GM18520 (cell line): ENCODE results near the gene LAMC3.
"Not testable (repeated sequence)": the region's sequence is repeated elsewhere in the genome, so short reads cannot be mapped to it uniquely, and the experiment has no call there.

Experiments used
- ATAC-seq: cut with Tn5 transposase; IDR thresholded peaks from one replicate; pipeline ENCODE4 v1.9.1; 2021; ENCODE audit not compliant: unreplicated experiment

LAMC3 gene

GRCh38 chr9:131094015-131094414, 85.0 kb downstream of the LAMC3 start:
- ATAC-seq: no peak

GRCh38 chr9:131094622-131095021, 85.6 kb downstream of the LAMC3 start:
- ATAC-seq: no peak

- no peak for ATAC-seq
Measured at GRCh38 chr9:131095666-131096268, 86.8 kb downstream of the LAMC3 start.

- no peak for ATAC-seq
Measured at GRCh38 chr9:131096269-131097125, 87.5 kb downstream of the LAMC3 start, which contains the start of gene AIF1L. Gene AIF1L, plus strand, starts transcription at chr9:131096531. Its CDS starts 99 bp downstream, at chr9:131096630.

GRCh38 chr9:131097126-131097947, 88.4 kb downstream of the LAMC3 start:
- no peak for ATAC-seq

- ATAC-seq: no peak
Measured at GRCh38 chr9:131097948-131098278, 88.9 kb downstream of the LAMC3 start.

- no peak for ATAC-seq
Measured at GRCh38 chr9:131098391-131099101, 89.6 kb downstream of the LAMC3 start.

- ATAC-seq: no peak
Measured at GRCh38 chr9:131099102-131099606, 90.2 kb downstream of the LAMC3 start.

- not testable (repeated sequence) for ATAC-seq
Measured at GRCh38 chr9:131099845-131100244, 90.9 kb downstream of the LAMC3 start.

GRCh38 chr9:131100445-131100844, 91.5 kb downstream of the LAMC3 start:
- ATAC-seq: no peak

- ATAC-seq: no peak
Measured at GRCh38 chr9:131101207-131101964, 92.4 kb downstream of the LAMC3 start.

GRCh38 chr9:131103024-131103423, 94.0 kb downstream of the LAMC3 start:
- no peak for ATAC-seq

- ATAC-seq: no peak
Measured at GRCh38 chr9:131103535-131103934, 94.6 kb downstream of the LAMC3 start.

GRCh38 chr9:131104016-131104740, 95.2 kb downstream of the LAMC3 start:
- ATAC-seq: no peak

- ATAC-seq: no peak
Measured at GRCh38 chr9:131105952-131106351, 97.0 kb downstream of the LAMC3 start.

- no peak for ATAC-seq
Measured at GRCh38 chr9:131107760-131108159, 98.8 kb downstream of the LAMC3 start.

GRCh38 chr9:131111186-131111853, 102.3 kb downstream of the LAMC3 start:
- no peak for ATAC-seq

GRCh38 chr9:131111854-131112311, 102.9 kb downstream of the LAMC3 start:
- ATAC-seq: no peak
